ENCODE results near the gene KIAA1549. TPM values are rescaled to one million over a fixed set of nuclear protein-coding genes. Genes with fewer than 3 reads are reported as not detected.

The KIAA1549 gene
- total RNA-seq, 1 donor from 2014 or later, result 24.4 TPM

- no peaks in the 10 kb centered on the region for H3K9me3 Mint-ChIP-seq
- no peak for TF ChIP-seq CTCF (conservative IDR thresholded peaks at IDR 0.05)
- H3K27me3 Mint-ChIP-seq, result no peaks in the 10 kb centered on the region
- peaks cover 27% of the 10 kb centered on the region for H3K36me3 Mint-ChIP-seq
- no peak overlapping the region for H3K4me3 Mint-ChIP-seq
- no peaks in the 10 kb centered on the region for H3K4me1 Mint-ChIP-seq (ENCODE audit: unreplicated experiment)
- no peak for DNase-seq (ENCODE audit: extremely low spot score, unreplicated experiment)
- no peak overlapping the region for H3K27ac Mint-ChIP-seq
These were observed 101.8 kb downstream of the KIAA1549 start for GRCh38 chr7:138879356-138879755.

- H3K4me3 Mint-ChIP-seq, result no peak overlapping the region
- no peaks in the 10 kb centered on the region for H3K4me1 Mint-ChIP-seq (ENCODE audit: unreplicated experiment)
- H3K27me3 Mint-ChIP-seq, result no peaks in the 10 kb centered on the region
- DNase-seq (ENCODE audit: extremely low spot score, unreplicated experiment), result no peak
- no peak overlapping the region for H3K27ac Mint-ChIP-seq
- TF ChIP-seq CTCF (conservative IDR thresholded peaks at IDR 0.05), result no peak
- H3K9me3 Mint-ChIP-seq, result no peaks in the 10 kb centered on the region
- peaks cover 26% of the 10 kb centered on the region for H3K36me3 Mint-ChIP-seq
These were observed 102.3 kb downstream of the KIAA1549 start for GRCh38 chr7:138878856-138879255.

DNA sequence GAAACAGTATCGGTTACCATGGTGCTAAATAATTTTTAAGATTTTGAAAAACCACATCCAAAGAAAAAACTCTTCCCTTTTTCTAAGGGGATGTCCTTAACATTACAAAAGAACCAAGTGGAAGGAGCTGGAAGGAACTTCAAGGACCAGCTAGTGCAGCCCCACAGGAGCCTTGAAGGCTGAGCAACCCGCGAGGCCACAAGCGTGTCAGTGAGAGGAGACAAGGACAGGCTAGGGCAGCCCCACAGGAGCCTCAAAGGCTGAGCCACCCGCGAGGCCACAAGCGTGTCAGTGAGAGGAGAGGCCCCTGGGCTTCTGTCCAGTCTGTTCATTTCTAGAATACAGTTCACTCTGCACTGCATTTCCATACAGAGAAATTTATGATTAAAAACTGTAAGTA lies 103.1 kb downstream of the KIAA1549 start:
- H3K27ac Mint-ChIP-seq, result no peak overlapping the region
- TF ChIP-seq CTCF (conservative IDR thresholded peaks at IDR 0.05), result no peak
- peaks cover 1% of the 10 kb centered on the region for H3K4me1 Mint-ChIP-seq (ENCODE audit: unreplicated experiment)
- no peaks in the 10 kb centered on the region for H3K9me3 Mint-ChIP-seq
- no peak overlapping the region for H3K4me3 Mint-ChIP-seq
- H3K36me3 Mint-ChIP-seq, result peaks cover 28% of the 10 kb centered on the region
- H3K27me3 Mint-ChIP-seq, result no peaks in the 10 kb centered on the region
- no peak for DNase-seq (ENCODE audit: extremely low spot score, unreplicated experiment)

GRCh38 chr7:138876326-138876725 lies 104.9 kb downstream of the KIAA1549 start:
- H3K9me3 Mint-ChIP-seq, result no peaks in the 10 kb centered on the region
- no peaks in the 10 kb centered on the region for H3K27me3 Mint-ChIP-seq
- H3K36me3 Mint-ChIP-seq, result peaks cover 24% of the 10 kb centered on the region
- H3K4me3 Mint-ChIP-seq, result no peak overlapping the region
- no peak for TF ChIP-seq CTCF (conservative IDR thresholded peaks at IDR 0.05)
- no peak overlapping the region for H3K27ac Mint-ChIP-seq
- H3K4me1 Mint-ChIP-seq (ENCODE audit: unreplicated experiment), result peaks cover 5% of the 10 kb centered on the region
- DNase-seq (ENCODE audit: extremely low spot score, unreplicated experiment), result no peak

DNA sequence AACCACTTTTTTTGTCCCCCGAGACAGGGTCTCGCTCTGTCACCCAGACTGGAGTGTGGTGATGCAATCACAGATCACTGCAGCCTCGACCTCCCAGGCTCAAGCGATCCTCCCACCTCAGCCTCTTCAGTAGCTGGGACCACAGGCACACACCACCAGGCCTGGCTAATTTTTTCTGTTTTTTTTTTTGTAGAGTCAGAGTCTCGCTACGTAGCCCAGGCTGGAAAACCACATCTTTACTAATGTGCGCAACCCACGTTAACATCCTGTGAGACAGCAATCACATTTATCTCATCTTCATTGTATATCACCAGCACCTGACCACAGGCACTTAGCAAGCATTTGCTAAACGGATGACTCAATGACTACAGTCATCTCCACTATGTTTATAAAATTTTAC lies 105.4 kb downstream of the KIAA1549 start:
- Mint-ChIP-seq H3K4me1 (ENCODE audit: unreplicated experiment) (peaks cover 5% of the 10 kb centered on the region), H3K27me3 (no peaks in the 10 kb centered on the region), H3K27ac (no peak overlapping the region), H3K36me3 (peaks cover 27% of the 10 kb centered on the region), H3K9me3 (no peaks in the 10 kb centered on the region), H3K4me3 (no peak overlapping the region)
- DNase-seq (ENCODE audit: extremely low spot score, unreplicated experiment), result no peak
- TF ChIP-seq CTCF (conservative IDR thresholded peaks at IDR 0.05), result no peak

All from type B pancreatic cell (in vitro differentiated cells).